HuH-7.5 (cell line): Measurements from ENCODE around the gene CDK5R1.

Source experiments
- DNase-seq: peaks from one replicate; pipeline ENCODE4 v3.0.0; 2011; ENCODE audit warnings: low spot score

CDK5R1 gene

GRCh38 chr17:32493571-32493970 lies 6.8 kb downstream of the CDK5R1 start:
- DNase-seq: no peak

- DNase-seq: no peak
Measured at GRCh38 chr17:32493976-32494513, 7.3 kb downstream of the CDK5R1 start.

GRCh38 chr17:32494621-32495358 lies 8.0 kb downstream of the CDK5R1 start:
- no peak for DNase-seq

GRCh38 chr17:32495359-32496231 lies 8.8 kb downstream of the CDK5R1 start:
- no peak for DNase-seq

- no peak for DNase-seq
Measured at GRCh38 chr17:32496395-32497073, 9.7 kb downstream of the CDK5R1 start.

- DNase-seq: no peak
Measured at GRCh38 chr17:32497431-32498205, 10.8 kb downstream of the CDK5R1 start.

GRCh38 chr17:32498391-32498790 lies 11.6 kb downstream of the CDK5R1 start:
- no peak for DNase-seq

GRCh38 chr17:32502013-32502412 lies 15.2 kb downstream of the CDK5R1 start:
- no peak for DNase-seq

GRCh38 chr17:32502710-32503109 lies 15.9 kb downstream of the CDK5R1 start:
- DNase-seq: no peak

GRCh38 chr17:32503251-32504165 lies 16.7 kb downstream of the CDK5R1 start:
- DNase-seq: no peak

GRCh38 chr17:32504166-32504990 lies 17.6 kb downstream of the CDK5R1 start:
- DNase-seq: no peak

- no peak for DNase-seq
Measured at GRCh38 chr17:32508926-32509325, 22.1 kb downstream of the CDK5R1 start.

- no peak for DNase-seq
Measured at GRCh38 chr17:32510466-32510865, 23.7 kb downstream of the CDK5R1 start.

- no peak for DNase-seq
Measured at GRCh38 chr17:32512328-32512727, 25.5 kb downstream of the CDK5R1 start.

GRCh38 chr17:32513579-32513978 lies 26.8 kb downstream of the CDK5R1 start:
- DNase-seq: no peak

- DNase-seq: no peak
Measured at GRCh38 chr17:32514606-32515005, 27.8 kb downstream of the CDK5R1 start.

- DNase-seq: no peak
Measured at GRCh38 chr17:32515677-32516383, 29.0 kb downstream of the CDK5R1 start.

- DNase-seq: no peak
Measured at GRCh38 chr17:32516450-32516849, 29.7 kb downstream of the CDK5R1 start.
